Heart left ventricle (tissue), 13 donors: ENCODE results near the gene ROR1.

ENCODE experiments used
- POLR2A ChIP-seq, 2 donors: fragments of 450-650 bp; IDR thresholded peaks; one replicate each; pipeline ENCODE4 v1.6.1; 2017; ENCODE audit warnings: antibody characterized with exemption in 2 of 2, mild to moderate bottlenecking in 2 of 2, moderate library complexity in 2 of 2
- TF ChIP-seq, protein P1 (sequence below), 12 donors: fragments of 200-600 bp; sonication (generic) in 4 of 12; IDR thresholded peaks; one replicate each; pipeline versions ENCODE4 v1.5.0 to v1.8.0; 2018 to 2022; ENCODE audit warnings: antibody characterized with exemption in 12 of 12, mild to moderate bottlenecking in 5 of 12
- donor health status: ischemic (EF 13 %, LVEDD 7.1; RV severe dilation, severe dysfunction).
- donor health status: DM: no; HTN: yes; CAD: no.
- donor health status: DM: no; HTN: no; CAD: no.
- donor health status: ischemic (EF 25% LVEDD 6.9; RV normal size, moderate dysfunction).
- donor health status: ischemic (EF 25% LVEDD 5.7; RV mildly dilated, moderate dysfunction).
- donor health status: ischemic (EF 35%, LVEDD 5.7; RV mildly dilated, moderate dysfunction).
- donor health status: nonischemic (EF 11% LVEDD 7.7; RV severe dilation, severe dysfunction).
- donor health status: DM: yes; HTN: yes; CAD: no.
- donor health status: PGD.
- donor health status: ischemic (EF 29% LVEDD 5.4; RV normal size, mild dysfunction).
- donor health status: nonischemic (EF 23%, LVEDD 6.1; RV moderate dilation, normal function).

DNA sequence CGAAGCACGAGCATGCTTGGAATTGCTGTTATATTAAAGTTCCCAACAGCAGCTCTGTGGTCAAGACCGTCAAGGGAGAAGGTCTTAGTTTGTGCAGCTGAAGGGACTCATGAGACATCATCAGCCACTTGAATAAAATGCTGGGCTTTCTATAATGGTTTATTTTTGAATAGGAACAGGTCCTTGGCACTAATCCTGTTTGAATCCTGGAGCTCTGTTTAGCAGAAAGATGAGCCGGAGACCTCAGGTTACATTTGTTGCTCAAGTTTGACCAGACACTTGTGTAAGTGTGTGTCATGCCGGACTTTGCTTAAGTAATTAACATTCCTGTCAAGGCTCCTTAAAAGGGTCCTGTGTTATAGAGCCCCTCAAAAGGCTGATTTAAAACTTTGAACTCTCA, 186.5 kb downstream of the ROR1 start:
- TF ChIP-seq, protein P1, sequence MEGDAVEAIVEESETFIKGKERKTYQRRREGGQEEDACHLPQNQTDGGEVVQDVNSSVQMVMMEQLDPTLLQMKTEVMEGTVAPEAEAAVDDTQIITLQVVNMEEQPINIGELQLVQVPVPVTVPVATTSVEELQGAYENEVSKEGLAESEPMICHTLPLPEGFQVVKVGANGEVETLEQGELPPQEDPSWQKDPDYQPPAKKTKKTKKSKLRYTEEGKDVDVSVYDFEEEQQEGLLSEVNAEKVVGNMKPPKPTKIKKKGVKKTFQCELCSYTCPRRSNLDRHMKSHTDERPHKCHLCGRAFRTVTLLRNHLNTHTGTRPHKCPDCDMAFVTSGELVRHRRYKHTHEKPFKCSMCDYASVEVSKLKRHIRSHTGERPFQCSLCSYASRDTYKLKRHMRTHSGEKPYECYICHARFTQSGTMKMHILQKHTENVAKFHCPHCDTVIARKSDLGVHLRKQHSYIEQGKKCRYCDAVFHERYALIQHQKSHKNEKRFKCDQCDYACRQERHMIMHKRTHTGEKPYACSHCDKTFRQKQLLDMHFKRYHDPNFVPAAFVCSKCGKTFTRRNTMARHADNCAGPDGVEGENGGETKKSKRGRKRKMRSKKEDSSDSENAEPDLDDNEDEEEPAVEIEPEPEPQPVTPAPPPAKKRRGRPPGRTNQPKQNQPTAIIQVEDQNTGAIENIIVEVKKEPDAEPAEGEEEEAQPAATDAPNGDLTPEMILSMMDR (IDR thresholded peaks at IDR 0.05), result no peak
- no peak for TF ChIP-seq POLR2A (IDR thresholded peaks at IDR 0.05)
